Lower leg skin (tissue), 3 donors: Measurements from ENCODE around the gene IL23R.

Experiments used
- CTCF ChIP-seq, 3 donors: fragments of 450-650 bp; IDR thresholded peaks; one replicate each; pipeline ENCODE4 v1.5.1; 2016; ENCODE audit warnings: antibody characterized with exemption in 3 of 3, mild to moderate bottlenecking in 3 of 3, moderate library complexity in 2 of 3
- POLR2A ChIP-seq, 2 donors: fragments of 450-650 bp; IDR thresholded peaks; one replicate each; pipeline ENCODE4 v1.6.1; 2016 to 2017; ENCODE audit warnings: antibody characterized with exemption in 2 of 2, mild to moderate bottlenecking in 1 of 2, moderate library complexity in 1 of 2

- no peak for TF ChIP-seq POLR2A (IDR thresholded peaks at IDR 0.05)
- TF ChIP-seq CTCF (IDR thresholded peaks at IDR 0.05): no peak
These were observed 140.3 kb downstream of the IL23R start for GRCh38 chr1:67306547-67306946.
